Panc1 (cell line): ENCODE measurements around the gene CSF1R. TPM values are rescaled to one million over a fixed set of nuclear protein-coding genes. Genes with fewer than 3 reads are reported as not detected.

ENCODE experiments used
- ATAC-seq: fragments of 200-7000 bp; cut with Tn5 transposase; 2 replicates; pipeline ENCODE4 v1.9.1; 2020; ENCODE audit warnings: mild to moderate bottlenecking, moderate library complexity
- BruUV-seq: library from RNA; stranded (reverse); fragments of 400-500 nt; replicated peaks from 2 replicates; lab custom pipeline; 2021; lab: Mats Ljungman, UMichigan
- CTCF ChIA-PET: fragments of 300-600 bp; sonication (Branson Sonifier 250); formaldehyde crosslinking; loops from one replicate; lab custom pipeline; 2022; ENCODE audit warnings: antibody characterized with exemption; lab: Charles Lee
- POLR2A ChIA-PET: fragments of 300-600 bp; sonication (Branson Sonifier 250); formaldehyde crosslinking; loops from one replicate; lab custom pipeline; 2022; ENCODE audit warnings: antibody characterized with exemption; lab: Charles Lee
- DNase-seq: peaks from one replicate; pipeline ENCODE4 v3.0.0-alpha.2; 2010; ENCODE audit warnings: low read depth, low spot score
- H3K27ac ChIP-seq: 2 replicates; pipeline ENCODE4 v1.5.1; 2011; ENCODE audit warnings: mild to moderate bottlenecking, low read length, inconsistent platforms
- H3K27me3 ChIP-seq: fragments of 200-500 bp; sonication (Bioruptor generic); 2 replicates; pipeline ENCODE4 v1.6.0; 2014; ENCODE audit warnings: low read length, inconsistent platforms; ENCODE audit not compliant: control insufficient read depth, insufficient read depth
- H3K36me3 ChIP-seq: fragments of 200-500 bp; sonication (Bioruptor generic); 2 replicates; pipeline ENCODE4 v1.5.1; 2014; ENCODE audit warnings: inconsistent platforms, mild to moderate bottlenecking, low read length, moderate library complexity; ENCODE audit not compliant: control insufficient read depth, insufficient read depth
- H3K4me1 ChIP-seq: 2 replicates; pipeline ENCODE4 v1.5.1; 2011; ENCODE audit warnings: inconsistent platforms, mild to moderate bottlenecking, low read length, moderate library complexity; ENCODE audit not compliant: control insufficient read depth, insufficient read depth
- H3K4me3 ChIP-seq, 2 experiments: 2 replicates each; pipeline ENCODE4 v1.5.1; 2011 to 2012; ENCODE audit warnings: low read depth in 2 of 2, low read length in 2 of 2, mild to moderate bottlenecking in 2 of 2, inconsistent platforms in 1 of 2, moderate library complexity in 1 of 2
- H3K9me3 ChIP-seq: fragments of 200-500 bp; sonication (Bioruptor generic); 2 replicates; pipeline ENCODE4 v1.5.1; 2014; ENCODE audit warnings: low read depth, mild to moderate bottlenecking, inconsistent platforms, low read length, moderate library complexity; ENCODE audit not compliant: control insufficient read depth, insufficient read depth
- CTCF ChIP-seq: fragments of 450-650 bp; IDR thresholded peaks from 2 replicates; pipeline ENCODE4 v1.5.1; 2017; ENCODE audit warnings: mild to moderate bottlenecking
- POLR2AphosphoS5 ChIP-seq: IDR thresholded peaks from 2 replicates; pipeline ENCODE4 v1.6.1; 2012; ENCODE audit warnings: mild to moderate bottlenecking, low read depth, low read length, moderate library complexity
- SIN3A ChIP-seq: IDR thresholded peaks from 2 replicates; pipeline ENCODE4 v1.6.1; 2012; ENCODE audit warnings: low read depth, mild to moderate bottlenecking, low read length, moderate library complexity, borderline replicate concordance; ENCODE audit not compliant: insufficient read depth
- TCF7L2 ChIP-seq: IDR thresholded peaks from 2 replicates; pipeline ENCODE4 v1.6.1; 2011; ENCODE audit warnings: mild to moderate bottlenecking, low read depth, low read length, inconsistent platforms
- in situ Hi-C: cut with HindIII; loops from 2 replicates; pipeline ENCODE4 v1.10.0; 2016; ENCODE audit warnings: low sequenced_read_pairs, low pct_unique_long_range_greater_than_20kb
- intact Hi-C: fragments of 100-400 bp; cut with micrococcal nuclease; formaldehyde crosslinking; loops from one replicate; pipeline ENCODE4 v1.10.0; 2022; ENCODE audit not compliant: unreplicated experiment
- total RNA-seq: library from RNA; stranded (reverse); gene quantifications from one replicate; pipeline ENCODE4 v1.2.1, GENCODE V29; 2021; ENCODE audit not compliant: unreplicated experiment
- TF ChIP-seq, protein P1 (sequence below), 2 experiments: IDR thresholded peaks; 2 replicates each; pipeline ENCODE4 v1.6.1; 2011 to 2012; ENCODE audit warnings: low read depth in 2 of 2, control low read depth in 1 of 2, low read length in 1 of 2, mild to moderate bottlenecking in 1 of 2, moderate library complexity in 1 of 2; ENCODE audit not compliant: insufficient read depth in 1 of 2

CSF1R gene
- total RNA-seq, 1 experiment from 2014 or later, result 0.05 TPM

DNA sequence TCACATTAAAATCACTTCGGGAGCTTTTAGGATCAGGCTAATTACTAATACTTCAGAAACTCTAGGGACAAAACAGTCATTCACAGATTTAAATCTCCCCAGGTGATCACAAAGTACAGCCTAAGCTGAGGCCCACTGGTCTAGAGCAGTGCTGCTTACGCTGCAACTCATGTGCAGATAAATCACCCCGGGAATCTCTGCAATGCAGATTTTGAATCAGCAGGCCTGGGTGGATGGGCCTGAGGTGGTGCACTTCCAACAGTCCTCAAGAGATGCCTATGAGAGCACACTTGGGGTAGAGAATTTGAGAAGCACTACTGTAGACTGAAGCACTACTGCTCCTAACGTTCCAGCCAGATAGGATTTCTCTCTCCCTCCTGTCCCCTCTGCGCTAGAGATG, 28.4 kb downstream of the CSF1R start:
- peaks cover 1% of the 10 kb centered on the region; the same call in 1 of the 2 replicates for H3K36me3 ChIP-seq
- intact Hi-C loops (no loop called here), in situ Hi-C loops (no loop called here)
- H3K4me3 ChIP-seq, result no peak overlapping the region
- H3K27ac ChIP-seq, result no peak overlapping the region
- no TSS peak for BruUV-seq
- no peaks in the 10 kb centered on the region for H3K4me1 ChIP-seq
- CTCF ChIA-PET, result no interaction called here
- H3K9me3 ChIP-seq, result no peaks in the 10 kb centered on the region
- DNase-seq, result no peak
- no peaks in the 10 kb centered on the region for H3K27me3 ChIP-seq
- ATAC-seq, result 0 out of 2 replicates have a peak, but pooled peaks have one; percentile 5
- POLR2A ChIA-PET, result no interaction called here
- TF ChIP-seq, protein P1, sequence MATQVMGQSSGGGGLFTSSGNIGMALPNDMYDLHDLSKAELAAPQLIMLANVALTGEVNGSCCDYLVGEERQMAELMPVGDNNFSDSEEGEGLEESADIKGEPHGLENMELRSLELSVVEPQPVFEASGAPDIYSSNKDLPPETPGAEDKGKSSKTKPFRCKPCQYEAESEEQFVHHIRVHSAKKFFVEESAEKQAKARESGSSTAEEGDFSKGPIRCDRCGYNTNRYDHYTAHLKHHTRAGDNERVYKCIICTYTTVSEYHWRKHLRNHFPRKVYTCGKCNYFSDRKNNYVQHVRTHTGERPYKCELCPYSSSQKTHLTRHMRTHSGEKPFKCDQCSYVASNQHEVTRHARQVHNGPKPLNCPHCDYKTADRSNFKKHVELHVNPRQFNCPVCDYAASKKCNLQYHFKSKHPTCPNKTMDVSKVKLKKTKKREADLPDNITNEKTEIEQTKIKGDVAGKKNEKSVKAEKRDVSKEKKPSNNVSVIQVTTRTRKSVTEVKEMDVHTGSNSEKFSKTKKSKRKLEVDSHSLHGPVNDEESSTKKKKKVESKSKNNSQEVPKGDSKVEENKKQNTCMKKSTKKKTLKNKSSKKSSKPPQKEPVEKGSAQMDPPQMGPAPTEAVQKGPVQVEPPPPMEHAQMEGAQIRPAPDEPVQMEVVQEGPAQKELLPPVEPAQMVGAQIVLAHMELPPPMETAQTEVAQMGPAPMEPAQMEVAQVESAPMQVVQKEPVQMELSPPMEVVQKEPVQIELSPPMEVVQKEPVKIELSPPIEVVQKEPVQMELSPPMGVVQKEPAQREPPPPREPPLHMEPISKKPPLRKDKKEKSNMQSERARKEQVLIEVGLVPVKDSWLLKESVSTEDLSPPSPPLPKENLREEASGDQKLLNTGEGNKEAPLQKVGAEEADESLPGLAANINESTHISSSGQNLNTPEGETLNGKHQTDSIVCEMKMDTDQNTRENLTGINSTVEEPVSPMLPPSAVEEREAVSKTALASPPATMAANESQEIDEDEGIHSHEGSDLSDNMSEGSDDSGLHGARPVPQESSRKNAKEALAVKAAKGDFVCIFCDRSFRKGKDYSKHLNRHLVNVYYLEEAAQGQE (IDR thresholded peaks at IDR 0.05; ENCODE audit: insufficient read depth in 1 of 2, low read depth in 2 of 2, low read length in 1 of 2), result no peak
- TF ChIP-seq SIN3A, result no peak
- no peak for TF ChIP-seq CTCF
- TF ChIP-seq POLR2AphosphoS5, result no peak
- TF ChIP-seq TCF7L2, result no peak

DNA sequence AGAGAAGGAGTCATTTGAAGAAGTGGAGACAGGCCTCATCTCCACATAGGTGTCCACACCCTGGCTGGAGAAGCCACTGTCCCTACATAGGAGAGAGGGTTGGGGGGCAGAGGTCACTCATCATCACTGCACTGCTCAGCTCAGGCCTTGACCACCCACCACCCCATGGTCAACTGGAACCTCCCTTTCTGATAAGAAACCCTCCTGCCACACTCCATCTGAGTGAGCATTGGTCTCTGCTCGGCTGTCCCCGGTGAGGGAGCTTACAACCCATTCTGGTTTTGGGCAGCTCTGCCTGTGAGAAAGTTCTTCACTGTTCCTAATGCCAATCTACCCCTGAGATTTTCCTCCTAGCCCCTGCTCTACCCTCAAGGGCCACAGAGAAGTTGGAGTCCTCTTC, 28.8 kb downstream of the CSF1R start:
- no peak for DNase-seq
- peaks cover 4% of the 10 kb centered on the region for H3K36me3 ChIP-seq
- H3K27ac ChIP-seq, result no peak overlapping the region
- no peak for ATAC-seq
- TF ChIP-seq CTCF (no peak), TCF7L2 (no peak), SIN3A (no peak), POLR2AphosphoS5 (no peak)
- TF ChIP-seq, protein P1 (IDR thresholded peaks at IDR 0.05; ENCODE audit: insufficient read depth in 1 of 2, low read depth in 2 of 2, low read length in 1 of 2), result no peak
- no peak overlapping the region for H3K4me3 ChIP-seq
- ChIA-PET CTCF (no interaction called here), POLR2A (no interaction called here)
- no peaks in the 10 kb centered on the region for H3K4me1 ChIP-seq
- in situ Hi-C loops, result no loop called here
- H3K27me3 ChIP-seq, result no peaks in the 10 kb centered on the region
- BruUV-seq, result no TSS peak
- intact Hi-C loops, result no loop called here
- H3K9me3 ChIP-seq, result no peaks in the 10 kb centered on the region
